D341Med (cell line): ENCODE results near the gene CHP1.
A peak's percentile ranks its signal among the peaks of the same experiment; 100 is the strongest.
"Not testable (repeated sequence)": the region's sequence is repeated elsewhere in the genome, so short reads cannot be mapped to it uniquely, and the experiment has no call there.

Source experiments
- DNase-seq: peaks from one replicate; pipeline ENCODE4 v3.0.0; 2012; ENCODE audit warnings: low spot score

The CHP1 gene

GRCh38 chr15:41230650-41231421, at the start of gene CHP1, which contains the start of gene EXD1:
TSS of gene CHP1 (plus strand) at chr15:41231268. CDS start at chr15:41231383, 115 bp downstream.
TSS of gene EXD1 (minus strand) at chr15:41230757. CDS start at chr15:41226575, 4,182 bp downstream.
- DNase-seq: peak; percentile 98

DNA sequence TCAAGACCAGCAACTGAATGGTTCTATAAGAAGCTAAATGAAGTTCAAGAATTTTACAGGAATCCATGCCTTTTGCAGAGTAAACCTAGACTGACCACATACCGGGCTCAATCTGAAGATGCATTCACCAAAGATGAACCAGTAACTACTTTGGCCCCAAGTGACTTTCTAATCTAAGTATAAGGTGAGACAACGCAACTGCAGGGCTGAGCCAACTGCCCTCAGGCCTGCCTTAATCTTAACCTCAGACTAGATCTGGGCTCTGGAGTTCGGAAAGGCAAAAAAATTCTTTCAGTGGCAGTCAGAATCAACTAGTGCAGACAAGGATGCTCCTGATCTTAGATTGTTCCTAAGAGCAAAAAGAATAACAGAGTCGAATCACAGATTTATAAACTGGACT, 48.8 kb upstream of the CHP1 start:
- no peak for DNase-seq

DNA sequence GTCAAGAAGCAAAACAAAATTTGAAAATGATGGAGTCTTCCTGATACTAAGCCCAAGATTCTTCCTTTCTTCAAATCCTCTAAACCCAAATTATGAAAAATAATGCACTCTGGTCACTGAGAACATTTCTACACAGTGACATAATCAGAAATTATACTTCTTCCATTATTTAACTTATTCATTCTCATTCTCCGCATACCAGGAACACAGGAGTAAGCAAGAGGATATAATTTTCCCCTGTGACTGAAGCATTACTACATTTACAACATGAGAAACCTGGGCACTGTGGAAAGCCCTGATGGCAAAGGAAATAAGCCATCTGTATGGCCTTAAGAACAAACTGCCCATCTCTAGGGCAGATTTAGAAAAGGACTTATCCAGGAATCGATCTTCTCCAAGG, 47.5 kb upstream of the CHP1 start:
- no peak for DNase-seq

GRCh38 chr15:41194444-41194843, 36.6 kb upstream of the CHP1 start:
- DNase-seq: no peak

GRCh38 chr15:41199470-41199869, 31.6 kb upstream of the CHP1 start:
- no peak for DNase-seq

DNA sequence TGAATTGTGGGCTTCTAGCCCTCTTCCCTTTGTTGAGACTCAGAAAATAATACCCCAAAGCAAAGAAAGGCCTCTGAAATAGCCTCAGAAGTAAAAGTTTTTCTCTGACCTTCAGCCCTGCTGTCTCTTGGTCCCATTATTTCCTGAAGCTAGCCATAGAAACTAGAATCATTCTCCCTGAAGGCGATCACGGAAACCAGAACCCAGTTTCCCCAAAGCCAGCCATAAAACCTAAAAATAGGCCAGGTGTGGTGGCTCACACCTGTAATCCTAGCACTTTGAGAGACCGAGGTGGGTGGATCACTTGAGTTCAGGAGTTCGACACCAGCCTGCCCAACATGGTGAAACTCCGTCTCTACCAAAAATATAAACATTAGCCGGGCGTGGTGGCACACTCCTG, 27.7 kb upstream of the CHP1 start:
- no peak for DNase-seq

GRCh38 chr15:41205315-41205714, 25.8 kb upstream of the CHP1 start:
- DNase-seq: no peak

GRCh38 chr15:41207687-41208448, 23.2 kb upstream of the CHP1 start:
- DNase-seq: no peak

DNA sequence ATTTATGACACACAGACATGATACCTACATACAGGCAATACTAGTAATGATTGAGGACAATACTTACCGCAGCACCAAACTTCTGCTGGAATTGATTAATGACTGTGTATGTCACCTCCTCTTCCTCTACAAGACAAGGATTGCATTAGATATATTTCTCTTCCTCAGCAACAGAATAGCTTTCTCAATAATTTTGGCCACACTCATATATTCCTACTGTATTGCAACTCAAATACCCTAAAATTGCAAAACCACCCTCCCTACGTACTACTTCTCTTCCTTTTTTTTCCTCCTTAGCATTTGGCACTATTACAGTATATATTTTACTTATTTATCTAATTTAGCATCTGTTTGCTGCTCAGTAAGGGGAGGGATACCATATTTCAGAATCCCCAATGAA, 15.4 kb upstream of the CHP1 start:
- DNase-seq: no peak

- no peak for DNase-seq
Measured at GRCh38 chr15:41218851-41219250, 12.2 kb upstream of the CHP1 start.

DNA sequence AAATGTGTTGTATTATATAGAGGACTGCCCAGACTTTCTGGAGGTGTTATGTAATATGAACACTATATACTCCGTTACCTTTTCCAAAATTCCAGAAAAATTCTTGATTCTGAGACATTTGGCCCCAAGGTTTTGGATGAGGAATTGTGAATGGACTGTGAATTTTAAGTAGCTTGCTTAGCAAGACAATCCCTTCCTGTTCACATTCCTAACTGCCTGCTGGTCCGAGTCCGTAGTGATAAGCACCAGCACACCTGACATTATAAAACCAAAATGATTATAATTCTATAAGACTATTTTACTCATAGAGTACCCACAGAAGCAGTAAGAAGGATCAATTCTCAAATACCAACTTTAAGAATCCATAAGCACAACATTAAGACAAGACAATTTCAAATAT, 11.7 kb upstream of the CHP1 start:
- DNase-seq: no peak

DNA sequence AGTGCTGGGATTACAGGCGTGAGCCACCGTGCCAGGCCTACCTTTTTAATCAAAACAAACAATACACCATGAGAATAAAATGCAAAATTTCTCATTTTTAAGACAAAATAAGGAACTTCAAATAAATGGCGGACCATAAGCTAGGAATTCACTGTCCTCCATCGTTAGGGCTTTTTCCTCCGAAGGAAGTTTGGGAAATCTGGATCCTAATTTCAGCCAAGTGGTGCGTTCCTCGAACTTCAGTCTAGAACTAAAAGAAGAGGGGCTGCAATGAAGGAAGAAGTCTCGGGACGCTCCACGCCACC, 771 bp upstream of the CHP1 start:
- no peak for DNase-seq

DNA sequence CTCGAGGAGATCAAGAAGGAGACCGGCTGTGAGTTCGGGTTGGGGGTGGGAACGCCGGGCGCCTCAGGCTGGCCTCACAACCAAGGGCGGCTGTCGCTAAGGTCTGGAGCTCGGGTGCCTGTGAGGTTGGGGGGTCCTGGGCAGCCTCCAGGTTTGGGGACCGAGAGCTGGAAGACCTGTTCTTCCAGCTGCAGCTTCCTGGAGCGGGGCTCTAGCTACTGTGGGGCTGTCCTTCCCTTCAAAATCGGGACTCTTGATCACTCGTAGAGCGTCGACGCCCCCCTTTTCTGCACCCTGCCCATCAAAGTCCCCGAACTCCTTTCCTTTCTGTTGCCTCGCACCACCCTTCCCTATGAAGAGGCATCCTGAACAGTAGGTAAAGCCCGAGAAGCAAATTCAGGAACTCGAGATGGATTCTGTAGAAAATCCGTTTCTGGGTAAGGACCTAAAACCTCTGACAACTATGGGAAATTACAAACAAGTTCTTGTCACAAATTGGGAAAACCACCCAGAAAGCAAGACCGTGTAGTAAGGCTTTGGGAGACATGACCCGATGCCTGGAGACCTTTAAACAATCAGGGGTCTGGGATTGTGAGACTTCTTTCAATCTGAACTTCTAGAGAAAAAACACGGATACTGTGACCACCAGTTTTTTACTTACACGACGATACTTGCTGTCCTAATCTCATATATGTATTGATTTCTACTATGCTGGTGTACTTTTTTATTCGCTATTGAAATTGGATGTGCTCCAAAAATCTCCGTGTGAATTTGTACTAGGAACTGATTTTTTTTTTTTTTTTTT, 556 bp downstream of the CHP1 start:
- no peak for DNase-seq

GRCh38 chr15:41233367-41233771, 2.3 kb downstream of the CHP1 start:
- DNase-seq: no peak

GRCh38 chr15:41235228-41235627, 4.2 kb downstream of the CHP1 start:
- not testable (repeated sequence) for DNase-seq

DNA sequence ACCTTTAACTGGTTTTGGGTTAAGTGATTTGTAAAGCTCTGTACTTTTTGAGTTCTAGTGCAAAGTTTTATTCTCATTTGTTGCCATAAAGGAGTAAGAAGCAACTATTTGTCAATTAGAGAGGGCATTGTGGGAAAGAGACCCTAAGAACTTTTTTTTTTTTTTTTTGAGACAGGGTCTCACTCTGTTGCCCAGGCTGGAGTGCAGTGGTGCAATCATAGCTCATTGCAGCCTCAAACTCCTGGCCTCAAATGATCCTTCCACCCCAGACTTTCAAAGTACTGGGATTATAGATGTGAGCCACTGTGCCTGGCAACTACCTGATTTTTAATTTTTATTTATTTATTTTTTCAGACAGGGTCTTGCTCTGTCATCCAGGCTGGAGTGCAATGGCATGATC, 4.9 kb downstream of the CHP1 start:
- no peak for DNase-seq

DNA sequence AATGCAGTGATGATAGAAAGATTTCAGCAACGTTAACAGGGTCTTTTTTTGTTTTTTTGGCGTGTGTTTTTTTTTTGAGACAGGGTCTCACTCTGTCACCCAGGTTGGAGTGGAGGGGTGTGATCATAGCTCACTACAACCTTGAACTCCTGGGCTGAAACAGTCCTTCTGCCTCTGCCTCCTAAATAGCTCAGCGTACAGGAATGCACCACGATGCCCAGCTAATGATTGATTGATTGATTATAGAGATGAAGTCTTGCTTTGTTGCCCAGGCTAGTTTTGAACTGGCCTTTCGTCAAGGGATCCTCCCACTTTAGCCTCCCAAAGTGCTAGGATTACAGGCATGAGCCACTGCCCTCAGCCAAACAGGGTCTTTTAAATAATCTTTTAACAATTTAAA, 7.0 kb downstream of the CHP1 start:
- no peak for DNase-seq

DNA sequence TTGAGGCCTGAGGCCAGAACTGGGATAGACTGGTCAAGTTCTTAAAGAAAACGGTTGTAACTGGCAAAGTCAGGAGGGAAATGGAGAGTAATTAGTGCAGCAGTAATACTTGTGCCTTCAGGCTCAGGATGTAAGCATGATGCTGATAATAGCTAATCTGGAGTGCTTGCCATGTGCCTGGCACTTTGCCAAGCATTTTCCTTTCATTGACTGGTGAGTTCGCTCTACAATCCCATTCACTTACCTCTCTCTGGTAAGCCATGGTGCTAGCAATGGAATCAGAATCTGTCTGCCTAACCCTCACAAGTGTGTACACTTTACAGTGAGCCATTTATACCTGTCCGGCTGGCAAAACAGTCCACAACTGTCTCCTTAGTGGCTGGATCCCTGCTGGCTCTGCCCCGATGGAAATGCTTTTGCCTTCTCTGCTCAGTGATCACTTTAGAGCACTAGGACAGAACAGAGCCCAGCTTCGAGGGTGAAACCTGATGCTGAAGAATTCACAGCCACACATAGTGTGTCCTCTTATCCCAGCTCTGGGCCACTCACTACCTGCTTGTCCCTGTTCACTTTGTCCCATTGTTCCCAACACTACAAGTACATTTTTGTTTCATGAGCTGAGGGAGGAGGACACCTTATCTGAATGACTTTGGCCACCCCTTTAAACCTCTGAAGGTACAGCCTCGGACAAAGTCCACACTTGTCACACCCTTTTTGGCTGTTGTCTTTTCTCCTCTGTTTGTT, 10.3 kb downstream of the CHP1 start:
- DNase-seq: peak; percentile 51

DNA sequence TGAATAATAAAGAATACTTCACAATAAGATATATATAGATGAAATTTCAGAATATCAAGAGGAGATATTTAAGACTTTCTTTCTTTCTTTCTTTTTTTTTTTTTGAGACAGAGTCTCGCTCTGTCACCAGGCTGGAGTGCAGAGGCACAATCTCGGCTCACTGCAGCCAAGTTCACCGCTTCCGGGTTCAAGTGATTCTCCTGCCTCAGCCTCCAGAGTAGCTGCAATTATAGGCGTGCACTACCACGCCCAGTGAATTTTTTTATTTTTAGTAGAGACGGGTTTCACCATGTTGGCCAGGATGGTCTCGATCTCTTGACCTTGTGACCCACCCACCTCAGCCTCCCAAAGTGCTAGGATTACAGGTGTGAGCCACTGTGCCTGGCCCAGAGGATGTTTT, 19.7 kb downstream of the CHP1 start:
- not testable (repeated sequence) for DNase-seq

- DNase-seq: no peak
Measured at GRCh38 chr15:41251411-41251810, 20.3 kb downstream of the CHP1 start.

- no peak for DNase-seq
Measured at GRCh38 chr15:41254560-41254959, 23.5 kb downstream of the CHP1 start.

GRCh38 chr15:41256103-41256502, 25.0 kb downstream of the CHP1 start:
- no peak for DNase-seq
